Activated naive CD4-positive, alpha-beta T cell (primary cell): Measurements from ENCODE around the gene RABGAP1L.

Experiments used
- DNase-seq, 4 experiments: peaks; one replicate each; lab custom pipeline; 2025; lab: John Stamatoyannopoulos, UW

The RABGAP1L gene

GRCh38 chr1:174712541-174712940 is 553.2 kb downstream of the RABGAP1L start:
- DNase-seq, result no peak

- DNase-seq, result no peak
Measured at GRCh38 chr1:174713796-174714195, 554.5 kb downstream of the RABGAP1L start.

- no peak for DNase-seq
Measured at GRCh38 chr1:174719194-174719593, 559.9 kb downstream of the RABGAP1L start.

- no peak for DNase-seq
Measured at GRCh38 chr1:174720618-174721017, 561.3 kb downstream of the RABGAP1L start.

GRCh38 chr1:174721246-174721645 is 561.9 kb downstream of the RABGAP1L start:
- no peak for DNase-seq

- no peak for DNase-seq
Measured at GRCh38 chr1:174723816-174724215, 564.5 kb downstream of the RABGAP1L start.

- DNase-seq, result no peak
Measured at GRCh38 chr1:174724219-174724618, 564.9 kb downstream of the RABGAP1L start.

- DNase-seq, result no peak
Measured at GRCh38 chr1:174726167-174726879, 567.0 kb downstream of the RABGAP1L start.

GRCh38 chr1:174726880-174727585 is 567.7 kb downstream of the RABGAP1L start:
- DNase-seq, result no peak

GRCh38 chr1:174734270-174734669 is 575.0 kb downstream of the RABGAP1L start:
- DNase-seq, result no peak

GRCh38 chr1:174736831-174737230 is 577.5 kb downstream of the RABGAP1L start:
- DNase-seq, result no peak

- no peak for DNase-seq
Measured at GRCh38 chr1:174740249-174740968, 581.1 kb downstream of the RABGAP1L start.

GRCh38 chr1:174742805-174743653 is 583.7 kb downstream of the RABGAP1L start:
- DNase-seq, result no peak

- no peak for DNase-seq
Measured at GRCh38 chr1:174743654-174744561, 584.6 kb downstream of the RABGAP1L start.

GRCh38 chr1:174744886-174745285 is 585.6 kb downstream of the RABGAP1L start:
- DNase-seq, result no peak

- no peak for DNase-seq
Measured at GRCh38 chr1:174746024-174746808, 586.9 kb downstream of the RABGAP1L start.

- no peak for DNase-seq
Measured at GRCh38 chr1:174747613-174748012, 588.3 kb downstream of the RABGAP1L start.

- no peak for DNase-seq
Measured at GRCh38 chr1:174748586-174748985, 589.3 kb downstream of the RABGAP1L start.

GRCh38 chr1:174753131-174753530 is 593.8 kb downstream of the RABGAP1L start:
- no peak for DNase-seq

GRCh38 chr1:174761335-174761734 is 602.0 kb downstream of the RABGAP1L start:
- DNase-seq, result no peak
